Subcutaneous adipose tissue (tissue), 4 donors: ENCODE results near the gene CLCNKB. TPM values are rescaled to one million over a fixed set of nuclear protein-coding genes. Genes with fewer than 3 reads are reported as not detected.

Experiments
- total RNA-seq, 4 donors: library from RNA; depleted of rRNA; stranded (reverse); fragments of >200 nt; gene quantifications; one replicate each; pipeline ENCODE4 v1.1.0, GENCODE V29; 2016
- TF ChIP-seq, protein P1 (sequence below): fragments of 450-650 bp; IDR thresholded peaks from one replicate; pipeline ENCODE4 v1.5.1; 2016; ENCODE audit warnings: low read depth, mild to moderate bottlenecking, control low read depth, antibody characterized with exemption, moderate library complexity

Gene CLCNKB
- total RNA-seq, 4 donors from 2014 or later, result 0.17 to 0.44 TPM; not detected in 2

DNA sequence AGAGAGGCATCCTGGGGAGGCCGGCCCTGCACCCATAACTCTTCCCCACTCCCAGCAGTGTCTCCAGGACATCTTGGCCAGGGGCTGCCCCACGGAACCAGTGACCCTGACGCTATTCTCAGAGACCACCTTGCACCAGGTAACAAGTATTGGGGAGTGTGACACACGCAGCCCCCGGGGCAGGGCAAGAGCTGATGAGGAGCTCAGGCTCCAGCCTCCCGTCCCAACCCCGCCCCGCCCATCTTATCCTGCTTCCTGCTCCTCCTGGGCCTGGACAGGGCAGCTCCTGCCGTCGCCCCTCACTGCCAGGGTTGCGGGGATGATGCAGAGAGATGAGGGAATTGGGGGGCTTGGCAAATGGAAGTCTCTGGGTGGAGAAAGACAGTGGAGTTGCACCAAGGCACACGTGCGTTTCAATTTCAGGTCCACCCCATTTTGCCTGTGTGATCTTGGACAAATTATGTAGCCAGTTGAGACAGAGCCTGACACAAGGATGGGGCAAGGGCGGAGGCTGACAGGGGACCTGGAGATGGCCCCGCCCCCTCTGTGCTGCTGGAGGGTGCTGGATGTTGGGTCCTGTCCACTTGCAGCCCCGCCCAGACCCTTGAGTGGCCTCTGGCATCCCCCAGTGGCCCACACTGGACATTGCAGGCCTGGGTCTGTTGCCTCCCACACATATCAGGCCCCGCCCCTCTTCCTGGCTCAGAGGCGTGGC lies 11.0 kb upstream of the CLCNKB start:
- TF ChIP-seq, protein P1, sequence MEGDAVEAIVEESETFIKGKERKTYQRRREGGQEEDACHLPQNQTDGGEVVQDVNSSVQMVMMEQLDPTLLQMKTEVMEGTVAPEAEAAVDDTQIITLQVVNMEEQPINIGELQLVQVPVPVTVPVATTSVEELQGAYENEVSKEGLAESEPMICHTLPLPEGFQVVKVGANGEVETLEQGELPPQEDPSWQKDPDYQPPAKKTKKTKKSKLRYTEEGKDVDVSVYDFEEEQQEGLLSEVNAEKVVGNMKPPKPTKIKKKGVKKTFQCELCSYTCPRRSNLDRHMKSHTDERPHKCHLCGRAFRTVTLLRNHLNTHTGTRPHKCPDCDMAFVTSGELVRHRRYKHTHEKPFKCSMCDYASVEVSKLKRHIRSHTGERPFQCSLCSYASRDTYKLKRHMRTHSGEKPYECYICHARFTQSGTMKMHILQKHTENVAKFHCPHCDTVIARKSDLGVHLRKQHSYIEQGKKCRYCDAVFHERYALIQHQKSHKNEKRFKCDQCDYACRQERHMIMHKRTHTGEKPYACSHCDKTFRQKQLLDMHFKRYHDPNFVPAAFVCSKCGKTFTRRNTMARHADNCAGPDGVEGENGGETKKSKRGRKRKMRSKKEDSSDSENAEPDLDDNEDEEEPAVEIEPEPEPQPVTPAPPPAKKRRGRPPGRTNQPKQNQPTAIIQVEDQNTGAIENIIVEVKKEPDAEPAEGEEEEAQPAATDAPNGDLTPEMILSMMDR, result no peak

DNA sequence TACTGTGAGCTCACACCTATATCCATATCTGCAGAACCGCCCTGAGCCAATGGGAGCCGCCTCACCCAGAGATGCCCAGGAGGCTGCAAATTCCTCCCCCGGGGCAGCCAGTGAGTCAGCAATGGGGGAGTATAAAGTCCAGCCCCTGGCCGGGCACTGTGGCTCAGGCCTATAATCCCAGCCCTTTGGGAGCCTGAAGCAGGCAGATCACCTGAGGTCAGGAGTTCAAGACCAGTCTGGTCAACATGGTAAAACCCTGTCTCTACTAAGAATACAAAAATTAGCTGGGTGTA lies 5.0 kb upstream of the CLCNKB start:
- TF ChIP-seq, protein P1, result no peak

DNA sequence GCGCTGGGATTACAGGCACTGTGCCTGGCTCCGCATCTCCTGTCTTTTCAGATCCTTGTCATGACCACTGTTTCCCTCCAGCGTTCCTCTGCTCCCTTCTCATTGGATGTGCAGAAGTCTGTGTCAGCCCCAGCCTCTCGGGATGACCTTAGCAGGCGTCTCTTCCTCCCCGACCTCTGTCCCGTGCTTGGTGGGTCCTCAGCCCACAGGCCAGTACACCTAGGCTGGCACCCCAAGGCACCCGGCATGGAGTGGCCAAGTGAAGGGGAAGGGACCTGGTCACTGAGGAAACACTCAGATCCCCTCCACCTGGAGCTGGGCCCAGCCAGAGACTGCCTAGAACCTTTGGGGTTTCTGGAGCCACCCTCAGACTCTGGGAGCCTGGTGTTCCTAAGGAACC lies 2.4 kb upstream of the CLCNKB start:
- TF ChIP-seq, protein P1, result no peak

DNA sequence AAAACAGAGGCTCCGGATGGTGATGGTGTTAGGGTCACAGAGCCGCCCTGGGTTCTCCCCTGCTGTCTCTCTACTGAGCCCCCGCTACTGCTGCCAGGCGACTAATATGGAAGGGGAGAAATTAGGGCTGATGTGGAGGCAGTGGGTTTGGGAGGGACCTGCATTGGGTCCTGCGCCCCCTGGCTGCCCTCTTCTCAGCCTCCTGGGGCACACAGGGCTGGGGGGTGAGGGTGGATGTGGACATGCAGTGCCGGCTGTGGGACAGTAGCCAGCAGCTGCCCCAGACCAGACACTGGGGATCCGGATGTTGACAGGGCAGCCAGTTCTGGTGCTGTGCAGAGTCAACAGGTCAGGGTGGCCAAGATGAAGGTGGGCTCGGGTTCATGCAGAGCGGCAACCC lies 1.5 kb upstream of the CLCNKB start:
- TF ChIP-seq, protein P1, result no peak

DNA sequence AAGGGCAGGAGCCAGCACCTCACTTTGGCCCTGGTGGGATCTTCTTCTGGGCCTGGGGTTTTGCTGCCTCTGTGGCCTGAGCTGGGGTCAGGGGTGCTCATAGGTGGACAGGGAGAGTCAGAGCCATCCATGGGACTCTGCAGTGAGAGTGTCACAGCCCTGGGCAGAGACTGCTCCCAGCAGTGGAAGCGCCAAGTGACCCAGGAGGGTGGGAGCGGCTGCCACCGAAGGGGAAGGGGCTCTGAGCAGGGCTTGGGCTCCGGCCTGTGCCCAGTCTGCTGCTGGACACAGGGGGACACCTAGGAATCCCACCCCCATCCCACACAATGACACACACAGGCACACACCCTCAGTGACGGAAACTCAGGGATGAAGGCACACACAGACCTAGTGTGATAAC lies 368 bp downstream of the CLCNKB start:
- TF ChIP-seq, protein P1, result no peak

DNA sequence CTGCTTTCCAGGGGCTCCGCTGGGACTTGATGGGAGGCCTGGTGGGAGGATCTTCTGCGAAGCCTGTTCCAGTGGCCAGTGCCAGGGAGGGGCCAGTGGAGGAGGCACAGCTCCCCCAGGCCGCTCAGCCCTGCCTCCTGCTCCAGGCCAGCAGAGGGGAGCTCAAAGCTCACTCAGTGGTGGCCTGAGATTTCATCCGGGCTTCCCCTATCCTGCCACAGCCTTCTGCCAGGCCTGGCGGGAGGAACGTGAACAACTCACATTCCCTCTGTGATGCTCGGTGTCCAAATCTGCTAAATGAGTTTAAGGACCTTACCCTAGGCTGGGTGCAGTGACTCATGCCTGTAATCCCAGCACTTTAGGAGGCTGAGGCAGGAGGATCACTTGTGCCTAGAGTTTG lies 3.3 kb downstream of the CLCNKB start:
- TF ChIP-seq, protein P1, result no peak

DNA sequence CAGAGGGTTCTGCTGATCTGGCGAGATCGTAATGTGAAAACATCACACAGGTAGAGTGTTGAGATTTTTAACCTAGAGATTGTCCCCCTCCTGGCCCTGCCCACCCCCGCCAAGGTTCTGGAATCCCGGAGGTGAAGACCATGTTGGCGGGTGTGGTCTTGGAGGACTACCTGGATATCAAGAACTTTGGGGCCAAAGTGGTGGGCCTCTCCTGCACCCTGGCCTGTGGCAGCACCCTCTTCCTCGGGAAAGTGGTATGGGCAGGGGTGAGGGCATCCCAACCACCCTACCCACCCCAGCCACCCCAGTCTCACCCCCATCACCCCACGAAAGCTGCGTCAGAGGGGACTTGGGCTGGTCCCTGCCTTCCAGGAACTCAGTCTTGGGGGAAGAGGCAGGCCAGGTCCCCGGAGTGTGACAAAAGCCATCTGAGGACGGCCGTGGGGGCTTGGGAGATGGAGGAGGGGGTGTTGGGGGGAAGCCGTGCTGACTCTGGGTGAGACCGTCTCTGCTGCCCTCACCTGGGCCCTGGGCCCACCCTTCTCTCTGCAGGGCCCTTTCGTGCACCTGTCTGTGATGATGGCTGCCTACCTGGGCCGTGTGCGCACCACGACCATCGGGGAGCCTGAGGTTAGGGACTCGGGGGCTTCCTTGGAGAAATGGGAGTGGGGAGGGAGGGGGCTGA lies 4.4 kb downstream of the CLCNKB start:
- TF ChIP-seq, protein P1, result no peak
